Right kidney (tissue), 1 donor: ENCODE data around the gene ADGRF5.
"Not testable (repeated sequence)": the region's sequence is repeated elsewhere in the genome, so short reads cannot be mapped to it uniquely, and the experiment has no call there.

Experiments used
- DNase-seq: peaks from one replicate; pipeline ENCODE4 v3.0.0-alpha.2; 2016

Gene ADGRF5

GRCh38 chr6:46894433-46894832 is 27.3 kb downstream of the ADGRF5 start:
- DNase-seq = no peak

- DNase-seq = no peak
Observed at GRCh38 chr6:46893648-46894047, 28.1 kb downstream of the ADGRF5 start.

GRCh38 chr6:46891252-46891795 is 30.4 kb downstream of the ADGRF5 start:
- no peak for DNase-seq

DNA sequence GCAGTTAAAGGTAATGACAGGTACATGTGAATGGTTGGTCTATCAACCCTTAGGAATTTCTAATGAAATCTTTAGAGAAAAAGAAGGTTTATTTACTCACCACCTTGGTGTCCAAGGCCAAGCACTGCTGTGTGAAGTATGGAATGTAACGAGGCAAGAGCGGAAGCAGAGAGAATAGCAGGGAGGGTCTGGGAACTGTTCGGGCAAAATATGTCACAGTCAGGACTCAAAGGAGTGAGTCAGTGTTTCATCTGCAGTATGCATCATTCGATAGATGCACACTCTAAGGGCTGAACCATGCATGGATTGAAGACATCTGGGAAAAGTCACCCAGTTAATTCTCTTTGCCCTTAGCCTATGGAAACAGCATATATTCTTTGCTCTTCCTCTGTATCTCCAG is 33.2 kb downstream of the ADGRF5 start:
- DNase-seq = no peak

DNA sequence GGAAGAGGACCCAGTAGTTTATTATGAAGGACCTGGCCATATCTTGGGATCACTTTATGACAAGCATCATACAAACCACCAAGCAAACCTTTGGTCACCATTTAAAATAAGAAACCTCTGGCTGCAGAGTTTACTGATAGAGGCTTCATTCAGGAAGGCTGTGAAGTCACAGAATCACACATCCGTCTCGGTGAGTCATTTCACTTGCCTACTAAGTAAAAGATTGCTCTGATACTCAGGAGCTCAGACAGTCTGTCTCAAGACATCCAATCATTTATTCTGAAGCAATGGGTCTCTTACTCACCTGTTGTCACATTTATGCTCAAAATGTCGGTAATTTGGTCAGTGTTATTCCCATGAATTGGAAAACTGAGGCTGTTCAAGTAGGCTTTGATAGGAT is 33.7 kb downstream of the ADGRF5 start:
- DNase-seq = no peak

DNA sequence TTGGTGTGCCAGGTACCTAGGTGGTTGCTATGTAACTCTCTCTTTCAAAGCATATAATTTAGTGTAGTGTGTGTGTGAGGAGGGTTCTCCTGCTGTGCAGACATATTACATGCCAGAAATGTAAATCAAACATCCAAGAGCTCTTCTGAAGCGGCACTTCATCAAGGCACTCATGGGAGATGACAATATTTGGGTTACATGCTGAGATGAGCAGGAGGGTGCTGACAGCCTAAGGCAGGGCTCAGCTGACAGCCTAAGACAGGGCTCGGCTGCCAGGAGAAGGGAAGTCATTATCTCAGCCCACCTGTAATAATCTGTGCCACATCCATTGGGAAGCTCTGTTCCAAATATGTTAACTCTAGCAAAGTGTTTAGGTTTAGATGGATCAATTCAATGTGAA is 39.1 kb downstream of the ADGRF5 start:
- no peak for DNase-seq

DNA sequence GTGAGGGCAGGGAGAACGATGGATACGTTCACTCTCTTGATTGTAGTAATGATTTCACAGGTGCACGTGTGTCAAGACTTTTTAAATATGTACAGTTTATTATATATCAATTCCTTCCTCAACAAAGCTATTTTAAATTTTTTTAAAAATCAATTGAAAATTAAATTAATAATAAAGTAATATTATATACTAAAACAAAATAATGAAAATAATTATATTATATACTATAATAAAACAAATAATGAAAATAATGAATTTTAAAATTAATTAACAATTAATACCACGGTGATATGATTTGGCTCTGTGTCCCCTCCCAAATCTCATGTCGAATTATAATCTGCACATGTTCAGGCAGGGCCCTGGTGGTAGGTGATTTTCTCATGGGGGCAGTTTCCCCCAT is 42.7 kb downstream of the ADGRF5 start:
- no peak for DNase-seq

- no peak for DNase-seq
Observed at GRCh38 chr6:46876126-46876525, 45.6 kb downstream of the ADGRF5 start.

DNA sequence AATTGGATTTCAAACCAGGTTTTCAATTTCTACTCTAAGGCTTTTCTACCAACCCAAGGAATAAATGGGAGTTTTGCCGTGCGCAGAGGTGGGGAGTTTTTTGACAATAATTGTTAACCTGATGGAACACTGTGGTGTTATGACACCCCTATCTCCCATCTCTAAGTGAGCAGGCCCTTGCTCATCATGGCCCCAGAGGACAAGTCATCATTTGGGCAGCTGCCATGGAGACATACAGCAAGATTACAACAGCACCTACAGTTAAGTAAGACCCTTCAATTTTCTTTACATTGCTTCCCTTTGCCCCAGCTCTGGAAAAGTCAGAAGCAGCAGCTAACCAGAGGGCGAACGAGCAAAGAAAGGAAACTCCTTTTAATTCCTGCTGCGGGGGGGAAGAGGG is 54.3 kb downstream of the ADGRF5 start:
- DNase-seq = no peak

- no peak for DNase-seq
Observed at GRCh38 chr6:46865221-46865620, 56.5 kb downstream of the ADGRF5 start.

DNA sequence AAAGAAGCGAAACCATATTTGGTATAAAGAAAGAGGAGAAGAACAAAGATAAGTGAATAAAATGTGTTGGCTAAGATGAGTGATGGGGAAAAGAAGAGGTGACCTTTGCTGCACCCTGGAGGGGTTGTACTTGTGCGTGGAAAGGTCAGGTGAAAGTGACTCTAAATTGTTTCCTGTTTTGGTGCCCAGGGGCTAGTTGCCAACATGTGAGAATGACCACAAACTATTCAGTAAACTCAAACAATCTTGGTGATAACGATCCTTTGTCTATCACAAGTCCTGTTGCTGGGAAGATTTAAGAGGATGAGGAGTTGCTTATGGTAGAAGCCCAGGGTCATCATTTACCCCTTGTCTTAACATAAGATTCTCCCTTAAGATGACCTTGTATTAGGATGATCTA is 57.9 kb downstream of the ADGRF5 start:
- no peak for DNase-seq

GRCh38 chr6:46862381-46862780 is 59.4 kb downstream of the ADGRF5 start:
- no peak for DNase-seq

GRCh38 chr6:46855966-46856365 is 65.8 kb downstream of the ADGRF5 start:
- not testable (repeated sequence) for DNase-seq

- not testable (repeated sequence) for DNase-seq
Observed at GRCh38 chr6:46851576-46851975, 70.2 kb downstream of the ADGRF5 start.

DNA sequence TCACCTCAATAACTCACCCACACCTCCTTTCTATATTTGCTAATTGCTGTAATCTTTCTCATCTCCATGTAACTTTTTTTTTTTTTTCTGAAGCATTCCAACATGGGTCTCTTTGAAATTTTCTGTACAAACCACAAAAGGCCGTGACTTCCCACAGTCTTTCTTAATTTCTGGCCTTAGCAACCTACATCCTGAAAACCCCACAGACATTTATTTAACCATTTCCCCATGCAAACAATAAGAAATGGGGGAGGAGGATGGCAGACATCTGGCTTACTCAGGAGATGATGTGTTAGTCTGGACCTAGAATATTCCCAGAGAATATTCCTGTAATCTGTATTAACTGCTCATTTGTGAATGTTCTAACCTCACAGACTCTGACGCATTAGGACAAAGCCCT is 70.9 kb downstream of the ADGRF5 start:
- no peak for DNase-seq

DNA sequence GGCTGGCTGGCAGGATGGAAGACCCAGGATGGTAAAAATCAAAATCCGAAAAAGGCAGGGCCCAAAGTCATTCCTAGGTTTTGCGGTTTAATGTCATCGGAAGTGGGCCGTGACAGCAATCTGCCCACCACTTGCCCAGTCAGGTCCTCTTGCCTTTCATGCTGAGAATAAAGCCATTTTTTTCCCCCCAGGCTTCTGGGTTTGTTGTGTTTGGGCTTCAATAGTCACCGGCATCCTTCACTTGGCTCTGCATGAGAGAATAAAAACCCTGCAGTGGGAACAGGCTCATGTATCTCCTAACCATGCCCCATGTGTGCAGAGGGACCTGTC is 72.4 kb downstream of the ADGRF5 start:
- no peak for DNase-seq

DNA sequence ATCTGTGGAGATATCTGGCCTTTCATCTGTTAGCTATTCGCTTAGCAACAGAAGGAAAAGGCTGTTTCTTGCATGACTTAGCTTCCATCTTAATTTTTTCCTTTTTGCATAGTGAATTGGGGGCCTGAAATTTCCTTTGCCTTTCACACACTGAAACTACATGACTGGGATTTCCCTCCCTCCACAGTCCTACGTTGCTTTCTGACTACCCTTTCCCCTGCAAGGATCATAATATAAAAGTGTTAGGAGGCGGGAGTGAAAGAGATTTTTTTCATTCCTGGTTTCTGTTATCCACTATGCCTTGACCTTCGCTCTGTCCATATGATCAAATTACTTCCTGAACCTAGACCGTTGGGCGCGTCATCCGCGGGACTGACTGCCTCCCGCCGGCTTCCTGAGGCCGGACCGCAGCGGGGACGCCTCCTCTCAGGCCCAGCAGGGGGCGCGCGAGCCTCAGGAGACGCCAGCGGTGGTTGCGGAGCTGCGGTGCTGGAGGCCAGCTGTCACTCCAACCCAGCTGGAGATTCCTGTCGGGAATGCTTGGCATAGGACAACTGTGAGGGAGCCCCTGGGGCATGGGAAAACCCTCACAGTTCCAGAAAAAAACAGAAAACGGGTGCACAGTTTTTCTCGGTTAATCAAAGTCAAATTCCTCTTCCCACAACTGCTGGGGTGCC is 72.9 kb downstream of the ADGRF5 start:
- peak; percentile 84 for DNase-seq

DNA sequence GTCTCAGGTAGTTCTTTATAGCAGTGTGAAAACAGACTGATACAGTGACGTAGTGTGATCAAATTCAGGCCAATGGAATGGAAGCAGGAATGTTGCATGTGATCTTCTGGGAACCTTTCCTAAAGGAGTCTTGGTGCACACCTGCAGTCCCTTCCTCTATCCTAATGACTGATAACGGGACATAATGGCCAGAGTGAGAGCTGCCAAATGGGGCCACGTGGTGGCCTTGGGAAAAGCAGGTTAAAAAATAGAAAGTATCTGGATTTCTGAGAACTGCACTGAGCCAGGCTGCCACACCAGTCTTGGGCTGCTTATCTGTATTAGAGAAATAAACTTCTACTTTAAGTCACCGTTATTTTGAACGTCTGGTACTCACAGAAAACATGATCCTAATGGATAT is 76.6 kb downstream of the ADGRF5 start:
- DNase-seq = no peak

GRCh38 chr6:46842252-46842846 is 79.4 kb downstream of the ADGRF5 start:
- not testable (repeated sequence) for DNase-seq

DNA sequence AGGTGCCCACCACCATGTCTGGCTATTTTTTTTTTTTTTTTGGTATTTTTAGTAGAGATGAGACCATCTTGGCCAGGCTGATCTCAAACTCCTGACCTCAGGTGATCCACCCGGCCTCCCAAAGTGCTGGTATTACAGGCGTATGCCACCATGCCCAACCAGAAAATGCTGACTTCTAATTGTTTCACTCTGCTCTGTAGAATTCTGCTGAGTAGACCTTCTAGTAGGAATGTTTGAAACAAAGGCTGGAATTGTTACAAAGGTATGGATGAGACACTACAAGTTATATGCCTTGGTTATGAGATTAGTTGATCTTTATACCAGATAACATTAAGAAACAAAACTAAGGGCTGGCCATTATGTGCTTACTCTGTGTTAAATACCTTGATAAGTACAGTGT is 83.7 kb downstream of the ADGRF5 start:
- no peak for DNase-seq

DNA sequence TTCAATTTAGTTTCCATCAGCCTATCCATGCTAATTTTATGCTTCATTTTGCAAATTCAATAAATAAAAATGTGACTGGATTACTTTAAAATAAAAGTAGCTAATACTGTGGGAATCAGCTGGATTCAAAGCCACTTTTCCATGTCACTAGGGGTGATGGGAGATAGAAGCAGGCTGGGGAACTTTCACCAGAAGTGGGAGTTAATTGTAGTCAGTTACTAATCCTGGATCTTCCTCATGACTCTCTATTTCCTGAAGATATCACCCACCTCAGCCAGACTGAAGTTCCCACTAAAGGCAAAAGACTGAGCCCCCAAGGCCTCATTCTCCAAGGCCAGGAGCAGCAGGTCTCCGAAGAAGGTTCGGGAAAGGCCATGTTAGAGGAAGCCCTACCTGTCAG is 86.7 kb downstream of the ADGRF5 start:
- not testable (repeated sequence) for DNase-seq

GRCh38 chr6:46834257-46834916 is 87.4 kb downstream of the ADGRF5 start:
- not testable (repeated sequence) for DNase-seq

DNA sequence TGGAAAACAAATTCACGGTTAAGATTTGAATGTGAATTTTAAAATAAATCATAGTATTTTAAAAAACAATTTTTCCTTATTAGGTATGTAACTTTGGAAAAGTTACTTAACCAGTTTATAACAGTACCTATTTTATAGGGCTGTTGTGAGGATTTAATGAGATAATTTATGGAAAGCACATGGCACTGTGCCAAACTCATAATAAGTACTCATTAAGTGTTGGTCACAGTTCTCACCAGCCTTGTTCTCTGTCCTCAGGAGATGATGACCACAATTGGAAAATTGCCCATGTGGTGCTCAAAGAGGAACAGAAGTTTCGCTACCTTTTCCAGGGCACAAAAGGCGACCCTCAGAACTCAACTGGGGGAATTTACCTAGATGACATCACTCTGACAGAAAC is 88.9 kb downstream of the ADGRF5 start:
- no peak for DNase-seq

DNA sequence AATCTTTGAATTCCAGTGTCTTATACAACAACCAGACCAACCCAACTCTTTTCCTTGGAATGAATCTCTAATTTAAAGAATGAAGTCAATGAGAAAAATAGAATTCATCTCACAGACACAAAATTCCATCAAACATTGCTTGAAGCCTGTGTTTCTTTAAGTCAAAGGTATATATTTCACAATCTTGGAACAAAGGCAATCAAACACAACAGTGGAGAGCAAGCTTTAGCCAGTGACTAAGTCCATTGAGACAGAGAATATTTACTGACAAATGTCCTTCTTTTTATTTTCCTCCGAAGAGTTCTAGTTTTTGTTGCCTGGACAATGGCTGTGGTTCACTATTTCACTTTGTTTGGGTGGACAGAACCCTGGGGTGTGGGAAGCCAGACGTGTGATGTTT is 92.8 kb downstream of the ADGRF5 start:
- no peak for DNase-seq
